Smooth muscle cell (in vitro differentiated cells): ENCODE results near the gene FAH. TPM values are rescaled to one million over a fixed set of nuclear protein-coding genes. Genes with fewer than 3 reads are reported as not detected.

Experiments
- DNase-seq: peaks from one replicate; lab custom pipeline; 2025; ENCODE audit not compliant: unreplicated experiment; lab: John Stamatoyannopoulos, UW
- H2AFZ ChIP-seq: fragments of 200-600 bp; sonication (generic); 2 replicates; pipeline ENCODE4 v1.6.0; 2016; ENCODE audit warnings: antibody characterized with exemption, low read depth, mild to moderate bottlenecking
- H3F3A ChIP-seq: fragments of 200-600 bp; sonication (generic); 2 replicates; pipeline ENCODE4 v1.6.0; 2017; ENCODE audit warnings: antibody characterized with exemption, low read depth
- H3K27ac ChIP-seq: fragments of 200-600 bp; sonication (generic); 2 replicates; pipeline ENCODE4 v1.5.1; 2016; ENCODE audit warnings: low read depth, mild to moderate bottlenecking
- H3K27me3 ChIP-seq: fragments of 200-600 bp; sonication (generic); 2 replicates; pipeline ENCODE4 v1.6.1; 2016; ENCODE audit warnings: low read depth, mild to moderate bottlenecking
- H3K36me3 ChIP-seq: fragments of 200-600 bp; sonication (generic); 2 replicates; pipeline ENCODE4 v1.5.1; 2016; ENCODE audit warnings: low read depth
- H3K4me1 ChIP-seq: fragments of 200-600 bp; sonication (generic); 2 replicates; pipeline ENCODE4 v1.5.1; 2016; ENCODE audit warnings: low read depth
- H3K4me2 ChIP-seq: fragments of 200-600 bp; sonication (generic); 2 replicates; pipeline ENCODE4 v1.6.0; 2016; ENCODE audit warnings: mild to moderate bottlenecking
- H3K4me3 ChIP-seq: fragments of 200-600 bp; sonication (generic); 2 replicates; pipeline ENCODE4 v1.5.1; 2016; ENCODE audit warnings: mild to moderate bottlenecking
- H3K79me2 ChIP-seq: fragments of 200-600 bp; sonication (generic); 2 replicates; pipeline ENCODE4 v1.6.0; 2016; ENCODE audit warnings: low read depth, mild to moderate bottlenecking
- H3K9ac ChIP-seq: fragments of 200-600 bp; sonication (generic); 2 replicates; pipeline ENCODE4 v1.6.0; 2016; ENCODE audit warnings: low read depth
- H3K9me3 ChIP-seq: fragments of 200-600 bp; sonication (generic); replicated peaks from 2 replicates; pipeline ENCODE4 v1.5.1; 2016; ENCODE audit warnings: low read depth
- H4K20me1 ChIP-seq: fragments of 200-600 bp; sonication (generic); 2 replicates; pipeline ENCODE4 v1.6.0; 2016; ENCODE audit warnings: low read depth
- CTCF ChIP-seq: fragments of 200-600 bp; sonication (generic); IDR thresholded peaks from 2 replicates; pipeline ENCODE4 v1.5.1; 2017; ENCODE audit warnings: borderline replicate concordance, mild to moderate bottlenecking, antibody characterized with exemption; ENCODE audit not compliant: insufficient read depth, poor library complexity, severe bottlenecking
- WGBS: methylation state at CpG from one replicate; pipeline ENCODE4 v1.1.7; 2016; ENCODE audit warnings: low lambda C conversion rate; 5-methylcytosine and 5-hydroxymethylcytosine counted together
- polyA plus RNA-seq: library from polyadenylated mRNA; unstranded; fragments of >200 nt; fragmentation: Nextera tagmentation; extraction: Ambion mirVana; gene quantifications from 2 replicates; pipeline ENCODE4 v1.2.1, GENCODE V29; 2016
- total RNA-seq: library from RNA; depleted of rRNA; stranded (reverse); fragments of >200 nt; gene quantifications from 2 replicates; pipeline ENCODE4 v1.2.3, GENCODE V29; 2014

FAH gene
- total RNA-seq (18.3 and 26.8 TPM in 2 replicates), polyA plus RNA-seq (36.7 and 43.5 TPM in 2 replicates)

- Histone ChIP-seq H3K9me3 (no peaks in the 10 kb centered on the region), H3K4me1 (peaks cover 15% of the 10 kb centered on the region), H3K4me3 (peak within 1 kb of the TSS; percentile 89), H2AFZ (peak within 1 kb of the TSS; percentile 88), H3F3A (peaks cover 13% of the 10 kb centered on the region), H3K36me3 (no peaks in the 10 kb centered on the region), H3K9ac (peak within 1 kb of the TSS; percentile 84), H3K4me2 (peak within 1 kb of the TSS; percentile 86), H4K20me1 (no peaks in the 10 kb centered on the region), H3K27ac (peak within 1 kb of the TSS; percentile 69), H3K79me2 (no peaks in the 10 kb centered on the region), H3K27me3 (no peaks in the 10 kb centered on the region)
- DNase-seq, result peak; percentile 90
- no peak for TF ChIP-seq CTCF
- 6% methylated on average over 36 of the region's 45 CpGs for WGBS
Observed at GRCh38 chr15:80152896-80153876, at the start of gene FAH. FAH (plus strand) TSS chr15:80152999; CDS start chr15:80153055, 56 bp downstream.

GRCh38 chr15:80105193-80105592, 47.6 kb upstream of the FAH start:
- H3K9ac ChIP-seq, result no peak overlapping the region
- H3K4me2 ChIP-seq, result peak overlapping the region; percentile 12
- peaks cover 97% of the 10 kb centered on the region for H4K20me1 ChIP-seq
- no peak for TF ChIP-seq CTCF
- no peaks in the 10 kb centered on the region for H3K9me3 ChIP-seq
- H3K4me3 ChIP-seq, result no peak overlapping the region
- no peaks in the 10 kb centered on the region for H3K4me1 ChIP-seq
- no peak for DNase-seq
- no peaks in the 10 kb centered on the region for H3K27me3 ChIP-seq
- no peaks in the 10 kb centered on the region for H3K36me3 ChIP-seq
- H3K27ac ChIP-seq, result no peak overlapping the region
- peaks cover 39% of the 10 kb centered on the region for H3K79me2 ChIP-seq
- no peaks in the 10 kb centered on the region for H3F3A ChIP-seq
- 51% methylated on average over 3 of the region's 3 CpGs for WGBS
- H2AFZ ChIP-seq, result no peak overlapping the region

GRCh38 chr15:80105595-80105994, 47.2 kb upstream of the FAH start:
- peaks cover 41% of the 10 kb centered on the region for H3K79me2 ChIP-seq
- DNase-seq, result no peak
- H3K4me2 ChIP-seq, result peak overlapping the region; percentile 12
- no peaks in the 10 kb centered on the region for H3K36me3 ChIP-seq
- TF ChIP-seq CTCF, result no peak
- 25% methylated on average over 1 of the region's 1 CpG for WGBS
- H3K4me1 ChIP-seq, result no peaks in the 10 kb centered on the region
- H3K9me3 ChIP-seq, result no peaks in the 10 kb centered on the region
- H2AFZ ChIP-seq, result no peak overlapping the region
- H3K27ac ChIP-seq, result no peak overlapping the region
- no peak overlapping the region for H3K9ac ChIP-seq
- peaks cover 97% of the 10 kb centered on the region for H4K20me1 ChIP-seq
- H3F3A ChIP-seq, result no peaks in the 10 kb centered on the region
- H3K27me3 ChIP-seq, result no peaks in the 10 kb centered on the region
- no peak overlapping the region for H3K4me3 ChIP-seq
